Hepatocyte (in vitro differentiated cells): ENCODE data around the gene EME1. TPM values are rescaled to one million over a fixed set of nuclear protein-coding genes. Genes with fewer than 3 reads are reported as not detected.

Experiments used
- DNase-seq: peaks from one replicate; pipeline ENCODE4 v3.0.0-alpha.2; 2016; ENCODE audit warnings: low spot score
- H2AFZ ChIP-seq: fragments of 200-600 bp; sonication (generic); 2 replicates; pipeline ENCODE4 v1.6.0; 2016; ENCODE audit warnings: antibody characterized with exemption, mild to moderate bottlenecking
- H3K27ac ChIP-seq: fragments of 200-600 bp; sonication (generic); 2 replicates; pipeline ENCODE4 v1.5.1; 2016; ENCODE audit warnings: mild to moderate bottlenecking
- H3K27me3 ChIP-seq: fragments of 200-600 bp; sonication (generic); 2 replicates; pipeline ENCODE4 v1.6.1; 2016
- H3K36me3 ChIP-seq: fragments of 200-600 bp; sonication (generic); replicated peaks from 2 replicates; pipeline ENCODE4 v1.5.1; 2016; ENCODE audit warnings: low read depth; ENCODE audit not compliant: insufficient read depth
- H3K4me1 ChIP-seq: fragments of 200-600 bp; sonication (generic); 2 replicates; pipeline ENCODE4 v1.5.1; 2016; ENCODE audit warnings: mild to moderate bottlenecking, moderate library complexity; ENCODE audit not compliant: insufficient read depth
- H3K4me2 ChIP-seq: fragments of 200-600 bp; sonication (generic); 2 replicates; pipeline ENCODE4 v1.6.0; 2016
- H3K4me3 ChIP-seq: fragments of 200-600 bp; sonication (generic); 2 replicates; pipeline ENCODE4 v1.5.1; 2016; ENCODE audit warnings: mild to moderate bottlenecking
- H3K79me2 ChIP-seq: fragments of 200-600 bp; sonication (generic); 2 replicates; pipeline ENCODE4 v1.6.0; 2017; ENCODE audit warnings: mild to moderate bottlenecking
- H3K9me2 ChIP-seq: fragments of 200-600 bp; sonication (generic); replicated peaks from 2 replicates; pipeline ENCODE4 v1.6.0; 2017; ENCODE audit warnings: mild to moderate bottlenecking; ENCODE audit not compliant: insufficient read depth
- H3K9me3 ChIP-seq: fragments of 200-600 bp; sonication (generic); 2 replicates; pipeline ENCODE4 v1.5.1; 2016; ENCODE audit warnings: low read depth, mild to moderate bottlenecking
- H4K20me1 ChIP-seq: fragments of 200-600 bp; sonication (generic); 2 replicates; pipeline ENCODE4 v1.6.0; 2016; ENCODE audit warnings: mild to moderate bottlenecking; ENCODE audit not compliant: insufficient read depth, poor library complexity, severe bottlenecking
- CTCF ChIP-seq: fragments of 200-600 bp; sonication (generic); IDR thresholded peaks from 2 replicates; pipeline ENCODE4 v1.5.1; 2016; ENCODE audit warnings: antibody characterized with exemption, mild to moderate bottlenecking; ENCODE audit not compliant: poor library complexity
- EZH2 ChIP-seq: fragments of 200-600 bp; sonication (generic); IDR thresholded peaks from 2 replicates; pipeline ENCODE4 v1.6.1; 2016; ENCODE audit warnings: antibody characterized with exemption, mild to moderate bottlenecking, borderline replicate concordance
- EZH2phosphoT487 ChIP-seq: fragments of 200-600 bp; sonication (generic); IDR thresholded peaks from one replicate; pipeline ENCODE4 v1.6.1; 2018; ENCODE audit warnings: antibody characterized with exemption, mild to moderate bottlenecking, low read depth, moderate library complexity; ENCODE audit not compliant: unreplicated experiment, severe bottlenecking
- WGBS: methylation state at CpG from one replicate; pipeline ENCODE4 v1.1.6; 2016; ENCODE audit warnings: low lambda C conversion rate; ENCODE audit errors: missing lambda C conversion rate; 5-methylcytosine and 5-hydroxymethylcytosine counted together
- polyA plus RNA-seq: library from polyadenylated mRNA; unstranded; fragments of >200 nt; fragmentation: Nextera tagmentation; extraction: Ambion mirVana; gene quantifications from 2 replicates; pipeline ENCODE4 v1.2.1, GENCODE V29; 2016
- total RNA-seq: library from RNA; depleted of rRNA; stranded (reverse); fragments of >200 nt; gene quantifications from 2 replicates; pipeline ENCODE4 v1.2.3, GENCODE V29; 2014

EME1 gene
- total and polyA plus RNA-seq, 2 experiments from 2014 or later, result 2.1 to 5.1 TPM

GRCh38 chr17:50388728-50389127, 15.7 kb downstream of the EME1 start:
- no peaks in the 10 kb centered on the region for H3K9me2 ChIP-seq
- H3K4me2 ChIP-seq, result no peak overlapping the region
- TF ChIP-seq EZH2 (no peak), EZH2phosphoT487 (no peak), CTCF (no peak)
- no peak overlapping the region for H3K4me3 ChIP-seq
- no peak for DNase-seq
- 98% methylated on average over 3 of the region's 3 CpGs for WGBS
- H3K27me3 ChIP-seq, result no peaks in the 10 kb centered on the region
- peaks cover 3% of the 10 kb centered on the region for H4K20me1 ChIP-seq
- H3K27ac ChIP-seq, result no peak overlapping the region
- no peaks in the 10 kb centered on the region for H3K4me1 ChIP-seq
- no peak overlapping the region for H2AFZ ChIP-seq
- H3K79me2 ChIP-seq, result peaks cover 10% of the 10 kb centered on the region
- H3K9me3 ChIP-seq, result no peaks in the 10 kb centered on the region
- H3K36me3 ChIP-seq, result peaks cover 5% of the 10 kb centered on the region

- no peak for DNase-seq
- no peaks in the 10 kb centered on the region for H3K9me3 ChIP-seq
- peaks cover 18% of the 10 kb centered on the region for H3K79me2 ChIP-seq
- over 99% methylated on average over 6 of the region's 6 CpGs for WGBS
- no peak overlapping the region for H2AFZ ChIP-seq
- no peak for TF ChIP-seq EZH2
- no peak for TF ChIP-seq EZH2phosphoT487
- TF ChIP-seq CTCF, result no peak
- no peaks in the 10 kb centered on the region for H3K9me2 ChIP-seq
- H3K27ac ChIP-seq, result no peak overlapping the region
- no peaks in the 10 kb centered on the region for H3K27me3 ChIP-seq
- no peak overlapping the region for H3K4me2 ChIP-seq
- H3K4me1 ChIP-seq, result no peaks in the 10 kb centered on the region
- peaks cover 5% of the 10 kb centered on the region for H3K36me3 ChIP-seq
- H4K20me1 ChIP-seq, result peaks cover 5% of the 10 kb centered on the region
- no peak overlapping the region for H3K4me3 ChIP-seq
These were observed 16.5 kb downstream of the EME1 start for GRCh38 chr17:50389534-50389933.

- 94% methylated on average over 6 of the region's 6 CpGs for WGBS
- Histone ChIP-seq H4K20me1 (peaks cover 24% of the 10 kb centered on the region), H3K9me2 (no peaks in the 10 kb centered on the region), H3K27ac (no peak overlapping the region), H3K4me1 (peaks cover 12% of the 10 kb centered on the region), H3K9me3 (no peaks in the 10 kb centered on the region), H3K36me3 (peaks cover 3% of the 10 kb centered on the region), H3K27me3 (no peaks in the 10 kb centered on the region), H2AFZ (no peak overlapping the region), H3K4me3 (no peak overlapping the region), H3K4me2 (no peak overlapping the region), H3K79me2 (peaks cover 46% of the 10 kb centered on the region)
- TF ChIP-seq CTCF, result no peak
- no peak for TF ChIP-seq EZH2
- no peak for TF ChIP-seq EZH2phosphoT487
- DNase-seq, result no peak
These were observed 19.6 kb downstream of the EME1 start for GRCh38 chr17:50392621-50393020.

GRCh38 chr17:50393700-50394099, 20.7 kb downstream of the EME1 start:
- DNase-seq, result no peak
- WGBS, result 96% methylated on average over 5 of the region's 5 CpGs
- no peaks in the 10 kb centered on the region for H3K27me3 ChIP-seq
- H3K4me3 ChIP-seq, result no peak overlapping the region
- TF ChIP-seq CTCF (no peak), EZH2phosphoT487 (no peak), EZH2 (no peak)
- H3K4me2 ChIP-seq, result no peak overlapping the region
- no peaks in the 10 kb centered on the region for H3K9me3 ChIP-seq
- no peak overlapping the region for H2AFZ ChIP-seq
- no peaks in the 10 kb centered on the region for H3K36me3 ChIP-seq
- peaks cover 12% of the 10 kb centered on the region for H3K4me1 ChIP-seq
- no peak overlapping the region for H3K27ac ChIP-seq
- H3K9me2 ChIP-seq, result no peaks in the 10 kb centered on the region
- H3K79me2 ChIP-seq, result peaks cover 46% of the 10 kb centered on the region
- H4K20me1 ChIP-seq, result peaks cover 24% of the 10 kb centered on the region
